Activated gamma-delta T cell treated with Interleukin-2 at 50 U/mL for 16 hours (primary cell): ENCODE results near the gene LRRC30.
"Not testable (repeated sequence)": the region's sequence is repeated elsewhere in the genome, so short reads cannot be mapped to it uniquely, and the experiment has no call there.

Experiments
- DNase-seq: peaks from one replicate; pipeline ENCODE4 v3.0.0-alpha.2; 2020

LRRC30 gene

GRCh38 chr18:7230626-7231349 lies at the start of gene LRRC30:
TSS of gene LRRC30 (plus strand) at chr18:7231089. CDS start at chr18:7231139, 50 bp downstream.
- DNase-seq = no peak

- DNase-seq = no peak
These were observed 45.2 kb upstream of the LRRC30 start for GRCh38 chr18:7185701-7186100.

GRCh38 chr18:7190547-7191156 lies 40.2 kb upstream of the LRRC30 start:
- no peak for DNase-seq

- no peak for DNase-seq
These were observed 39.2 kb upstream of the LRRC30 start for GRCh38 chr18:7191736-7192135.

GRCh38 chr18:7195266-7195665 lies 35.6 kb upstream of the LRRC30 start:
- no peak for DNase-seq

- no peak for DNase-seq
These were observed 34.5 kb upstream of the LRRC30 start for GRCh38 chr18:7196421-7196820.

GRCh38 chr18:7197854-7198253 lies 33.0 kb upstream of the LRRC30 start:
- no peak for DNase-seq

- no peak for DNase-seq
These were observed 32.6 kb upstream of the LRRC30 start for GRCh38 chr18:7198326-7198725.

GRCh38 chr18:7201096-7201495 lies 29.8 kb upstream of the LRRC30 start:
- DNase-seq = no peak

GRCh38 chr18:7202169-7202568 lies 28.7 kb upstream of the LRRC30 start:
- DNase-seq = no peak

- not testable (repeated sequence) for DNase-seq
These were observed 27.3 kb upstream of the LRRC30 start for GRCh38 chr18:7203601-7204000.

GRCh38 chr18:7205346-7205745 lies 25.5 kb upstream of the LRRC30 start:
- no peak for DNase-seq

GRCh38 chr18:7206217-7206616 lies 24.7 kb upstream of the LRRC30 start:
- DNase-seq = no peak

- DNase-seq = no peak
These were observed 23.4 kb upstream of the LRRC30 start for GRCh38 chr18:7207366-7207915.

- no peak for DNase-seq
These were observed 9.3 kb upstream of the LRRC30 start for GRCh38 chr18:7221424-7222155.

- no peak for DNase-seq
These were observed 6.7 kb upstream of the LRRC30 start for GRCh38 chr18:7224198-7224597.

GRCh38 chr18:7232218-7232617 lies 1.3 kb downstream of the LRRC30 start:
- DNase-seq = no peak

GRCh38 chr18:7233134-7233810 lies 2.4 kb downstream of the LRRC30 start:
- DNase-seq = no peak

- no peak for DNase-seq
These were observed 3.2 kb downstream of the LRRC30 start for GRCh38 chr18:7234091-7234490.

GRCh38 chr18:7234956-7235355 lies 4.1 kb downstream of the LRRC30 start:
- DNase-seq = no peak

- DNase-seq = no peak
These were observed 5.2 kb downstream of the LRRC30 start for GRCh38 chr18:7236072-7236471.

GRCh38 chr18:7236933-7237332 lies 6.0 kb downstream of the LRRC30 start:
- no peak for DNase-seq

GRCh38 chr18:7237673-7238272 lies 6.9 kb downstream of the LRRC30 start:
- DNase-seq = no peak
